Parathyroid adenoma (tissue), 2 donors: ENCODE results near the gene TMIGD3.

Experiments
- H2AFZ ChIP-seq: fragments of 300-600 bp; sonication (generic); one replicate; pipeline ENCODE4 v1.7.0; 2017; ENCODE audit warnings: antibody characterized with exemption, mild to moderate bottlenecking
- H3K27ac ChIP-seq: fragments of 300-600 bp; sonication (generic); one replicate; pipeline ENCODE4 v1.7.0; 2017
- H3K27me3 ChIP-seq: fragments of 300-600 bp; sonication (generic); one replicate; pipeline ENCODE4 v1.7.0; 2017; ENCODE audit warnings: low read length; ENCODE audit not compliant: control insufficient read depth, insufficient read depth
- H3K36me3 ChIP-seq: fragments of 300-600 bp; sonication (generic); one replicate; pipeline ENCODE4 v1.7.0; 2017; ENCODE audit warnings: low read length; ENCODE audit not compliant: control insufficient read depth, insufficient read depth
- H3K4me1 ChIP-seq: fragments of 300-600 bp; sonication (generic); one replicate; pipeline ENCODE4 v1.7.0; 2017; ENCODE audit warnings: control low read depth
- H3K4me2 ChIP-seq: fragments of 300-600 bp; sonication (generic); one replicate; pipeline ENCODE4 v1.7.0; 2017; ENCODE audit warnings: low read length
- H3K4me3 ChIP-seq: fragments of 300-600 bp; sonication (generic); one replicate; pipeline ENCODE4 v1.7.0; 2017; ENCODE audit warnings: low read depth, low read length
- H3K79me2 ChIP-seq: fragments of 300-600 bp; sonication (generic); one replicate; pipeline ENCODE4 v1.7.0; 2017; ENCODE audit warnings: control low read depth
- H3K9ac ChIP-seq: fragments of 300-600 bp; sonication (generic); one replicate; pipeline ENCODE4 v1.7.0; 2017; ENCODE audit warnings: mild to moderate bottlenecking
- H3K9me3 ChIP-seq: fragments of 300-600 bp; sonication (generic); one replicate; pipeline ENCODE4 v1.7.0; 2017; ENCODE audit warnings: low read length; ENCODE audit not compliant: control insufficient read depth
- CTCF ChIP-seq: fragments of 300-600 bp; sonication (generic); IDR thresholded peaks from one replicate; pipeline ENCODE4 v1.7.0; 2017; ENCODE audit warnings: antibody characterized with exemption, mild to moderate bottlenecking
- donor health status: primary hyperparathyroidism.

The TMIGD3 gene

DNA sequence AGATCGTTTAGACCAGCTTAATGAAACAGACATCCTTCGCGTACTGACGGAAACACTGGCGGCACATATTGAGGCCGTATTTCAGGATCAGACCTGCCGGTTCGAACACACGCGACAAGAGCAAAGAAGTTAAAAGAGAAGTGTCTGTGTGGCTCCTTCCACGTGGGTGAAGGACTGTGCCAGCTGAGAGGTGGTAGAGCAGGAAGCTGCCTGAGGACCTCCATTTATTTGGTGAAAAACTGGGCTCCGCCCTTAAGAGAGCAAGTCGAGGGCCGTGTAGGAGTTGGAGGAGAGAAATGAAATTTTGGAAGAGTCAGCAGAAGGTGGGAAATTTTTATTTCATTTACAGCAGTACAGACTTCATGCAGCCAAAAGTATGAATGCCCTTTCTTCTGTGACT lies 38.8 kb upstream of the TMIGD3 start:
- Histone ChIP-seq H3K4me3 (no peak overlapping the region), H3K9ac (no peak overlapping the region), H3K4me1 (no peaks in the 10 kb centered on the region), H3K9me3 (no peaks in the 10 kb centered on the region), H3K27ac (no peak overlapping the region), H3K4me2 (no peak overlapping the region), H2AFZ (no peak overlapping the region), H3K79me2 (no peaks in the 10 kb centered on the region), H3K27me3 (no peaks in the 10 kb centered on the region), H3K36me3 (no peaks in the 10 kb centered on the region)
- TF ChIP-seq CTCF: no peak

DNA sequence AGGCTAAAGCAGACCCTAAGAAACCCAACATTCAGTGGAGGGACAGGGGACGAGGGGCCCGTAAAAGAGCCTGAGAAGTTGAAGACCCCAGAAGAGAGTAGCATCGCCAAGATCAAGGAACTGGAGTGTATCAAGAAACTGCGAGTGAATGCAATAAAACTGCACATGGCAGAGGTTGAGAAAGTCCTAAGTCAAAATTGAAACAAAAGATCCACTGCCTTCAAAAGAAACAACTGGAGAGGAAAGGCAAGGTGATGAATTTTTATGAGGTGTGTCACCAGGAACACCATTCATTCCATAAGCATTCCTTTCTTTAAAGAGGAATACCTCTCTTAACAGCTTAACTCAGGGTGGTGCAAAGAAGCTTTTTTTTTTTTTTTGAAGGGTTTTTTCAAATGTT lies 38.3 kb upstream of the TMIGD3 start:
- no peaks in the 10 kb centered on the region for H3K4me1 ChIP-seq
- no peaks in the 10 kb centered on the region for H3K9me3 ChIP-seq
- H2AFZ ChIP-seq: no peak overlapping the region
- no peak overlapping the region for H3K9ac ChIP-seq
- no peak overlapping the region for H3K27ac ChIP-seq
- no peaks in the 10 kb centered on the region for H3K79me2 ChIP-seq
- H3K36me3 ChIP-seq: no peaks in the 10 kb centered on the region
- no peaks in the 10 kb centered on the region for H3K27me3 ChIP-seq
- H3K4me2 ChIP-seq: no peak overlapping the region
- TF ChIP-seq CTCF: no peak
- no peak overlapping the region for H3K4me3 ChIP-seq

DNA sequence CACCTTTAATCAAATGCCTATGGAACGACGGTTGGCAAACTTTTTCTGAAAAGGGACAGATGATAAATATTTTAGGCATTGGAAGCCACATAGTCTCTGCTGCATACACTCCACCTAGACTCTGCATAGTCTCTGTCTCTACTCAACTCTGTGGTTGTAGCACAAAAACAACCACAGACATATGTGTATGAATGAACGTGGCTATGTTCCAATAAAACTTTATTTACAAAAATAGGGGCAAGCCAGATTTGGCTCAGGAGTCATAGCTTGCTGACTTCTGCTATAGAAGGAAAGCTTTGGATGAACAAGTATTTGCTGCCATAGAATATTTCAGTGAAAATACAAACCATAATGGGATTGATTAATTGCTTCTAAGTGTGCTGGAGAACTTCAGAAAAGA lies 37.5 kb upstream of the TMIGD3 start:
- TF ChIP-seq CTCF: no peak
- Histone ChIP-seq H3K4me1 (no peaks in the 10 kb centered on the region), H3K4me2 (no peak overlapping the region), H3K9ac (no peak overlapping the region), H3K4me3 (no peak overlapping the region), H2AFZ (no peak overlapping the region), H3K79me2 (no peaks in the 10 kb centered on the region), H3K27me3 (no peaks in the 10 kb centered on the region), H3K36me3 (no peaks in the 10 kb centered on the region), H3K27ac (no peak overlapping the region), H3K9me3 (no peaks in the 10 kb centered on the region)

- Histone ChIP-seq H3K4me1 (peaks cover 7% of the 10 kb centered on the region), H3K79me2 (no peaks in the 10 kb centered on the region), H3K4me3 (no peak overlapping the region), H3K9me3 (no peaks in the 10 kb centered on the region), H3K4me2 (no peak overlapping the region), H3K9ac (no peak overlapping the region), H3K27ac (no peak overlapping the region), H3K36me3 (no peaks in the 10 kb centered on the region), H2AFZ (no peak overlapping the region), H3K27me3 (no peaks in the 10 kb centered on the region)
- no peak for TF ChIP-seq CTCF
These were observed 35.1 kb upstream of the TMIGD3 start for GRCh38 chr1:111538343-111539025.
